Neural cell (in vitro differentiated cells): ENCODE results near the gene TRIM68. TPM values are rescaled to one million over a fixed set of nuclear protein-coding genes. Genes with fewer than 3 reads are reported as not detected.

Source experiments
- H2AFZ ChIP-seq: fragments of 200-600, 300-800 bp; sonication (generic), shearing (Covaris generic); 2 replicates; pipeline ENCODE4 v1.6.0; 2014; ENCODE audit warnings: low read depth, mild to moderate bottlenecking, antibody characterized with exemption, low read length, moderate library complexity
- H3F3A ChIP-seq: fragments of 200-600 bp; shearing (Covaris generic); 2 replicates; pipeline ENCODE4 v1.6.1; 2016; ENCODE audit warnings: mild to moderate bottlenecking, moderate library complexity, mixed read lengths, antibody characterized with exemption, low read length; ENCODE audit not compliant: insufficient read depth, poor library complexity, severe bottlenecking
- H3K27ac ChIP-seq: fragments of 200-600, 300-800 bp; sonication (generic), shearing (Covaris generic); 2 replicates; pipeline ENCODE4 v1.5.1; 2014; ENCODE audit warnings: mild to moderate bottlenecking, low read length, moderate library complexity
- H3K27me3 ChIP-seq: fragments of 300-800, 200-600 bp; sonication (generic), shearing (Covaris generic); 2 replicates; pipeline ENCODE4 v1.6.0; 2014; ENCODE audit warnings: mild to moderate bottlenecking, low read depth, low read length, moderate library complexity; ENCODE audit not compliant: insufficient read depth
- H3K36me3 ChIP-seq: fragments of 300-800, 200-600 bp; sonication (generic), shearing (Covaris generic); 2 replicates; pipeline ENCODE4 v1.5.1; 2014; ENCODE audit warnings: mild to moderate bottlenecking, antibody characterized with exemption, low read length, moderate library complexity; ENCODE audit not compliant: insufficient read depth
- H3K4me2 ChIP-seq: fragments of 300-800, 200-600 bp; sonication (generic), shearing (Covaris generic); 2 replicates; pipeline ENCODE4 v1.6.0; 2014; ENCODE audit warnings: mild to moderate bottlenecking, low read length
- H3K4me3 ChIP-seq: fragments of 300-800, 200-600 bp; sonication (generic), shearing (Covaris generic); 2 replicates; pipeline ENCODE4 v1.5.1; 2014; ENCODE audit warnings: mild to moderate bottlenecking, low read length, moderate library complexity
- H3K79me2 ChIP-seq: fragments of 200-600 bp; shearing (Covaris generic); replicated peaks from 2 replicates; pipeline ENCODE4 v1.6.0; 2014; ENCODE audit warnings: mild to moderate bottlenecking, low read length, moderate library complexity; ENCODE audit not compliant: insufficient read depth
- H3K9ac ChIP-seq: fragments of 300-800, 200-600 bp; sonication (generic), shearing (Covaris generic); 2 replicates; pipeline ENCODE4 v1.6.1; 2016; ENCODE audit warnings: mild to moderate bottlenecking, low read length, mixed read lengths
- H3K9me2 ChIP-seq: fragments of 200-600 bp; shearing (Covaris generic); 2 replicates; pipeline ENCODE4 v1.6.1; 2016; ENCODE audit warnings: mild to moderate bottlenecking, low read length, mixed read lengths; ENCODE audit not compliant: insufficient read depth
- H3K9me3 ChIP-seq: fragments of 200-600, 300-800 bp; sonication (generic), shearing (Covaris generic); 2 replicates; pipeline ENCODE4 v1.6.1; 2016; ENCODE audit warnings: mild to moderate bottlenecking, mixed run types, low read length, moderate library complexity, mixed read lengths
- H4K20me1 ChIP-seq: fragments of 200-600 bp; shearing (Covaris generic); 2 replicates; pipeline ENCODE4 v1.6.1; 2016; ENCODE audit warnings: mild to moderate bottlenecking, mixed run types; ENCODE audit not compliant: insufficient read depth
- EP300 ChIP-seq: fragments of 450-650 bp; conservative IDR thresholded peaks from 2 replicates; pipeline ENCODE4 v1.6.1; 2014; ENCODE audit warnings: antibody characterized with exemption, mild to moderate bottlenecking, moderate library complexity; ENCODE audit not compliant: poor library complexity, severe bottlenecking
- EZH2 ChIP-seq: fragments of 200-600, 300-800 bp; shearing (Covaris generic), sonication (generic); IDR thresholded peaks from 2 replicates; pipeline ENCODE4 v1.6.1; 2014; ENCODE audit warnings: antibody characterized with exemption, low read length, borderline replicate concordance, mild to moderate bottlenecking; ENCODE audit not compliant: insufficient read depth, poor library complexity, severe bottlenecking
- MXI1 ChIP-seq: fragments of 450-650 bp; conservative IDR thresholded peaks from 2 replicates; pipeline ENCODE4 v1.6.1; 2014; ENCODE audit warnings: antibody characterized with exemption, mild to moderate bottlenecking; ENCODE audit not compliant: poor library complexity, severe bottlenecking
- POLR2AphosphoS5 ChIP-seq: IDR thresholded peaks from 2 replicates; pipeline ENCODE4 v1.6.1; 2012
- RAD21 ChIP-seq: fragments of 450-650 bp; conservative IDR thresholded peaks from 2 replicates; pipeline ENCODE4 v1.6.1; 2014; ENCODE audit warnings: antibody characterized with exemption, mild to moderate bottlenecking, moderate library complexity
- SMC3 ChIP-seq: fragments of 450-650 bp; conservative IDR thresholded peaks from 2 replicates; pipeline ENCODE4 v1.6.1; 2014; ENCODE audit warnings: antibody characterized with exemption, mild to moderate bottlenecking, moderate library complexity; ENCODE audit not compliant: poor library complexity
- TAF1 ChIP-seq: IDR thresholded peaks from 2 replicates; pipeline ENCODE4 v1.6.1; 2012; ENCODE audit warnings: low read depth
- polyA plus RNA-seq: library from polyadenylated mRNA; depleted of rRNA; stranded (reverse); fragments of >200 nt; gene quantifications from 2 replicates; pipeline ENCODE4 v1.2.3, GENCODE V29; 2014
- TF ChIP-seq, protein P1 (sequence below): fragments of 450-650 bp; IDR thresholded peaks from 2 replicates; pipeline ENCODE4 v1.5.1; 2014; ENCODE audit warnings: antibody characterized with exemption, mild to moderate bottlenecking, moderate library complexity; ENCODE audit not compliant: poor library complexity, severe bottlenecking
- TF ChIP-seq, protein P2 (sequence below): IDR thresholded peaks from 2 replicates; pipeline ENCODE4 v1.6.1; 2012; ENCODE audit warnings: borderline replicate concordance

TRIM68 gene
- polyA plus RNA-seq, 1 donor from 2014 or later: 15.3 TPM

DNA sequence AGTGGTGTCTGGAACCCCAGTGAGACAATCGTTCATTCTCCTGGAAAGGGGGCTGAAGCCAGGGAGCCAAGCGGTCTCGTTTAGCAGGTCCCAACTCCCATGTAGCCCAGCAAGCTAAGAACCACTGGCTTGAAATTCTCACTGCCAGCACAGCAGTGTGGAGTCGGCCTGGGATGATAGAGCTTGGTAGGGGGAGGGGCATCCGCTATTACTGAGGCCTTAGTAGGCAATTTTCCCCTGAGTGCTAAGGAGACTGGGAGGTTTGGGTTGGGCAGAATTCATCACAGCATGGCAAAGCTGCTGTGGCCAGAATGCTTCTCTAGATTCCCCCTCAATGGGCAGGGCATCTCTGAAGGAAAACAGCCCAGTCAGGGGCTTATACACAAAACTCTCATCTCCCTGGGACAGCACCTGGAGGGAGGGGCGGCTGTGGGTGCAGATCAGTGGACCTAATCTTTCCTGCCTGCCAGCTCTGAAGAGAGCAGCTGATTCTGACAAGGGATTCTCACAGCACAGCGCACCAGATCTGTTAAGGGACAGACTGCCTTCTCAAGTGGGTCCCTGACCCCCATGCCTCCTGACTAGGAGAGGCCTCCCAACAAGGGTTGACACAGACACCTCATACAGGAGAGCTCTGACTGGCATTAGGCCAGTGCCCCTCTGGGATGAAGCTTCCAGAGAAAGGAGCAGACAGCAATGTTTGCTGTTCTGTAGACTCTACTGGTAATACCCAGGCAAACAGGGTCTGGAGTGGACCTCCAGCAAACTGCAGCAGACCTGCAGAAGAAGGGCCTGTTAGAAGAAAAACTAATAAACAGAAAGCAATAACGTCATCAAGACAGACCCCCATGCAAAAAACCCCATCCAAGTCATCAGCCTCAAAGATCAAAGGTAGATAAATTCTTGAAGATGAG is 48.2 kb downstream of the TRIM68 start:
- no peak overlapping the region for H2AFZ ChIP-seq
- no peaks in the 10 kb centered on the region for H3K36me3 ChIP-seq
- TF ChIP-seq, protein P1, sequence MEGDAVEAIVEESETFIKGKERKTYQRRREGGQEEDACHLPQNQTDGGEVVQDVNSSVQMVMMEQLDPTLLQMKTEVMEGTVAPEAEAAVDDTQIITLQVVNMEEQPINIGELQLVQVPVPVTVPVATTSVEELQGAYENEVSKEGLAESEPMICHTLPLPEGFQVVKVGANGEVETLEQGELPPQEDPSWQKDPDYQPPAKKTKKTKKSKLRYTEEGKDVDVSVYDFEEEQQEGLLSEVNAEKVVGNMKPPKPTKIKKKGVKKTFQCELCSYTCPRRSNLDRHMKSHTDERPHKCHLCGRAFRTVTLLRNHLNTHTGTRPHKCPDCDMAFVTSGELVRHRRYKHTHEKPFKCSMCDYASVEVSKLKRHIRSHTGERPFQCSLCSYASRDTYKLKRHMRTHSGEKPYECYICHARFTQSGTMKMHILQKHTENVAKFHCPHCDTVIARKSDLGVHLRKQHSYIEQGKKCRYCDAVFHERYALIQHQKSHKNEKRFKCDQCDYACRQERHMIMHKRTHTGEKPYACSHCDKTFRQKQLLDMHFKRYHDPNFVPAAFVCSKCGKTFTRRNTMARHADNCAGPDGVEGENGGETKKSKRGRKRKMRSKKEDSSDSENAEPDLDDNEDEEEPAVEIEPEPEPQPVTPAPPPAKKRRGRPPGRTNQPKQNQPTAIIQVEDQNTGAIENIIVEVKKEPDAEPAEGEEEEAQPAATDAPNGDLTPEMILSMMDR: no peak
- no peak for TF ChIP-seq RAD21
- TF ChIP-seq POLR2AphosphoS5: no peak
- TF ChIP-seq, protein P2, sequence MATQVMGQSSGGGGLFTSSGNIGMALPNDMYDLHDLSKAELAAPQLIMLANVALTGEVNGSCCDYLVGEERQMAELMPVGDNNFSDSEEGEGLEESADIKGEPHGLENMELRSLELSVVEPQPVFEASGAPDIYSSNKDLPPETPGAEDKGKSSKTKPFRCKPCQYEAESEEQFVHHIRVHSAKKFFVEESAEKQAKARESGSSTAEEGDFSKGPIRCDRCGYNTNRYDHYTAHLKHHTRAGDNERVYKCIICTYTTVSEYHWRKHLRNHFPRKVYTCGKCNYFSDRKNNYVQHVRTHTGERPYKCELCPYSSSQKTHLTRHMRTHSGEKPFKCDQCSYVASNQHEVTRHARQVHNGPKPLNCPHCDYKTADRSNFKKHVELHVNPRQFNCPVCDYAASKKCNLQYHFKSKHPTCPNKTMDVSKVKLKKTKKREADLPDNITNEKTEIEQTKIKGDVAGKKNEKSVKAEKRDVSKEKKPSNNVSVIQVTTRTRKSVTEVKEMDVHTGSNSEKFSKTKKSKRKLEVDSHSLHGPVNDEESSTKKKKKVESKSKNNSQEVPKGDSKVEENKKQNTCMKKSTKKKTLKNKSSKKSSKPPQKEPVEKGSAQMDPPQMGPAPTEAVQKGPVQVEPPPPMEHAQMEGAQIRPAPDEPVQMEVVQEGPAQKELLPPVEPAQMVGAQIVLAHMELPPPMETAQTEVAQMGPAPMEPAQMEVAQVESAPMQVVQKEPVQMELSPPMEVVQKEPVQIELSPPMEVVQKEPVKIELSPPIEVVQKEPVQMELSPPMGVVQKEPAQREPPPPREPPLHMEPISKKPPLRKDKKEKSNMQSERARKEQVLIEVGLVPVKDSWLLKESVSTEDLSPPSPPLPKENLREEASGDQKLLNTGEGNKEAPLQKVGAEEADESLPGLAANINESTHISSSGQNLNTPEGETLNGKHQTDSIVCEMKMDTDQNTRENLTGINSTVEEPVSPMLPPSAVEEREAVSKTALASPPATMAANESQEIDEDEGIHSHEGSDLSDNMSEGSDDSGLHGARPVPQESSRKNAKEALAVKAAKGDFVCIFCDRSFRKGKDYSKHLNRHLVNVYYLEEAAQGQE: no peak
- no peak for TF ChIP-seq TAF1
- no peak for TF ChIP-seq SMC3
- no peak for TF ChIP-seq MXI1
- no peak for TF ChIP-seq EP300
- no peak for TF ChIP-seq EZH2
- H3K9me3 ChIP-seq: no peaks in the 10 kb centered on the region
- H4K20me1 ChIP-seq: no peaks in the 10 kb centered on the region
- H3K4me3 ChIP-seq: no peak overlapping the region
- no peaks in the 10 kb centered on the region for H3K27me3 ChIP-seq
- H3K9me2 ChIP-seq: no peaks in the 10 kb centered on the region
- no peaks in the 10 kb centered on the region for H3F3A ChIP-seq
- H3K9ac ChIP-seq: no peak overlapping the region
- no peaks in the 10 kb centered on the region for H3K79me2 ChIP-seq
- H3K27ac ChIP-seq: no peak overlapping the region
- no peak overlapping the region for H3K4me2 ChIP-seq

DNA sequence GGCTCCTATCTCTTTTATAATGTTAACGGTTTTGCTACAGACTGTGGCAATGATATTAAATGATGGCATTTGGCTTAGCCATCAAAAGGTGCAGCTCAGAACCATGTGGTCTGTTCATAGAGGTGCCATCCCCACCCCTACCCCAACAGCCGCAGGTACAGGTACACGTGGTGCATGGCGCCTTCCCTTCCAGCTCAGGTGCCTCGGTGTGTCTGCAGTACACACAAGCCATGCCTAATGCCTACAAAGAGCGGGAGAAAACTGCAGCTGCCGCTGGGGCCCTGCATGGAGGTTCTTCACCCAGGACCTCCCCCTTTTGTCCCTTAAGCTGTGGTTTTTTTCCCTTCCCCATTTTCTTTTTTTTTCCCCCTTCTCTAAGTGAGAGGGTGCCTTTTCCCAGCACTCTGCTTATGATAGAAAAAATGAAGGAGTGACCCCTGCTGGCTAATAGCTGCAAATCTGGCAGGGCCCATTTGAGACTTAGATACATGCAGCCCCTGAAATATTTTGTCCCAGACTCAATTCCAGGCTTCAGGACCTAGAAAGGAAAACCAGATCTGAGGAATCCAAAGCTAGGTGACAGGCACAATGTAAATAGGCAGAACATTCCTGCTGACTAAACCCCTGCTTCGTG is 56.6 kb downstream of the TRIM68 start:
- no peaks in the 10 kb centered on the region for H3K27me3 ChIP-seq
- H4K20me1 ChIP-seq: no peaks in the 10 kb centered on the region
- no peak overlapping the region for H2AFZ ChIP-seq
- H3K4me2 ChIP-seq: no peak overlapping the region
- no peaks in the 10 kb centered on the region for H3F3A ChIP-seq
- H3K9me2 ChIP-seq: no peaks in the 10 kb centered on the region
- H3K9ac ChIP-seq: no peak overlapping the region
- H3K36me3 ChIP-seq: no peaks in the 10 kb centered on the region
- no peak overlapping the region for H3K27ac ChIP-seq
- H3K79me2 ChIP-seq: no peaks in the 10 kb centered on the region
- H3K9me3 ChIP-seq: no peaks in the 10 kb centered on the region
- H3K4me3 ChIP-seq: no peak overlapping the region
- no peak for TF ChIP-seq MXI1
- no peak for TF ChIP-seq TAF1
- no peak for TF ChIP-seq SMC3
- no peak for TF ChIP-seq POLR2AphosphoS5
- TF ChIP-seq EP300: no peak
- TF ChIP-seq EZH2: no peak
- TF ChIP-seq, protein P1: no peak
- TF ChIP-seq, protein P2: no peak
